Trophoblast cell (in vitro differentiated cells and primary cell): ENCODE measurements around the gene IQSEC1.

ENCODE experiments used
- DNase-seq, 2 donors: peaks; one replicate each; pipeline ENCODE4 v3.0.0-alpha.2; 2016
- H2AFZ ChIP-seq: 2 replicates; pipeline ENCODE4 v1.6.1; 2013; ENCODE audit warnings: low read length, moderate library complexity, mild to moderate bottlenecking; ENCODE audit not compliant: insufficient read depth, poor library complexity
- H2AK5ac ChIP-seq: 2 replicates; pipeline ENCODE4 v1.6.1; 2013; ENCODE audit warnings: mild to moderate bottlenecking, low read length
- H2BK120ac ChIP-seq: 2 replicates; pipeline ENCODE4 v1.6.1; 2013; ENCODE audit warnings: low read length, mild to moderate bottlenecking, moderate library complexity; ENCODE audit not compliant: insufficient read depth, poor library complexity
- H2BK12ac ChIP-seq: 2 replicates; pipeline ENCODE4 v1.6.1; 2013; ENCODE audit warnings: mild to moderate bottlenecking, low read length, moderate library complexity
- H2BK5ac ChIP-seq: 2 replicates; pipeline ENCODE4 v1.6.1; 2013; ENCODE audit warnings: low read length, low read depth, moderate library complexity, mild to moderate bottlenecking; ENCODE audit not compliant: poor library complexity
- H3K14ac ChIP-seq: 2 replicates; pipeline ENCODE4 v1.6.1; 2013; ENCODE audit warnings: mild to moderate bottlenecking, low read length
- H3K18ac ChIP-seq: 2 replicates; pipeline ENCODE4 v1.6.1; 2013; ENCODE audit warnings: mild to moderate bottlenecking, low read length
- H3K23ac ChIP-seq: 2 replicates; pipeline ENCODE4 v1.6.1; 2013; ENCODE audit warnings: low read length
- H3K27ac ChIP-seq: 2 replicates; pipeline ENCODE4 v1.5.1; 2013; ENCODE audit warnings: low read depth, mild to moderate bottlenecking, inconsistent platforms, low read length, moderate library complexity
- H3K27me3 ChIP-seq: 2 replicates; pipeline ENCODE4 v1.6.1; 2013; ENCODE audit warnings: inconsistent platforms, mild to moderate bottlenecking, low read length, moderate library complexity; ENCODE audit not compliant: insufficient read depth
- H3K36me3 ChIP-seq, 2 experiments: 1 replicate in 1 of 2; 2 replicates in 1 of 2; pipeline ENCODE4 v1.6.1; 2013; ENCODE audit warnings: low read length in 2 of 2, mild to moderate bottlenecking in 2 of 2, moderate library complexity in 1 of 2; ENCODE audit not compliant: insufficient read depth in 2 of 2, control insufficient read depth in 1 of 2
- H3K4ac ChIP-seq: 2 replicates; pipeline ENCODE4 v1.6.1; 2013; ENCODE audit warnings: low read depth, mild to moderate bottlenecking, low read length, moderate library complexity
- H3K4me1 ChIP-seq, 2 experiments: 1 replicate in 1 of 2; 2 replicates in 1 of 2; pipeline ENCODE4 v1.6.1; 2013; ENCODE audit warnings: low read length in 2 of 2, mild to moderate bottlenecking in 2 of 2, moderate library complexity in 1 of 2; ENCODE audit not compliant: insufficient read depth in 2 of 2, control insufficient read depth in 1 of 2
- H3K4me2 ChIP-seq: 2 replicates; pipeline ENCODE4 v1.6.1; 2013; ENCODE audit warnings: inconsistent platforms, mild to moderate bottlenecking, low read length, moderate library complexity
- H3K4me3 ChIP-seq: 2 replicates; pipeline ENCODE4 v1.5.1; 2013; ENCODE audit warnings: mild to moderate bottlenecking, low read depth, low read length, inconsistent platforms
- H3K79me1 ChIP-seq: one replicate; pipeline ENCODE4 v1.6.1; 2013; ENCODE audit warnings: low read length
- H3K79me2 ChIP-seq: 2 replicates; pipeline ENCODE4 v1.6.1; 2013; ENCODE audit warnings: low read length, mild to moderate bottlenecking; ENCODE audit not compliant: control insufficient read depth, insufficient read depth, poor library complexity
- H3K9ac ChIP-seq: 2 replicates; pipeline ENCODE4 v1.6.1; 2013; ENCODE audit warnings: mild to moderate bottlenecking, low read length
- H3K9me3 ChIP-seq: 2 replicates; pipeline ENCODE4 v1.6.1; 2013; ENCODE audit warnings: low read depth, mild to moderate bottlenecking, control low read depth, inconsistent platforms, low read length; ENCODE audit not compliant: insufficient read depth
- H4K12ac ChIP-seq: 2 replicates; pipeline ENCODE4 v1.6.1; 2013; ENCODE audit warnings: low read depth, mild to moderate bottlenecking, low read length, moderate library complexity
- H4K8ac ChIP-seq: 2 replicates; pipeline ENCODE4 v1.6.1; 2013; ENCODE audit warnings: low read depth, mild to moderate bottlenecking, low read length, moderate library complexity
- H4K91ac ChIP-seq: one replicate; pipeline ENCODE4 v1.6.1; 2013; ENCODE audit warnings: low read depth, mild to moderate bottlenecking, low read length, moderate library complexity
- WGBS: extraction: QIAGEN DNeasy Blood & Tissue Kit; methylation state at CpG from one replicate; pipeline ENCODE4 v1.1.7; 2013; ENCODE audit warnings: missing lambda C conversion rate; ENCODE audit not compliant: insufficient read length, insufficient coverage; ENCODE audit errors: extremely low coverage; 5-methylcytosine and 5-hydroxymethylcytosine counted together

Gene IQSEC1

DNA sequence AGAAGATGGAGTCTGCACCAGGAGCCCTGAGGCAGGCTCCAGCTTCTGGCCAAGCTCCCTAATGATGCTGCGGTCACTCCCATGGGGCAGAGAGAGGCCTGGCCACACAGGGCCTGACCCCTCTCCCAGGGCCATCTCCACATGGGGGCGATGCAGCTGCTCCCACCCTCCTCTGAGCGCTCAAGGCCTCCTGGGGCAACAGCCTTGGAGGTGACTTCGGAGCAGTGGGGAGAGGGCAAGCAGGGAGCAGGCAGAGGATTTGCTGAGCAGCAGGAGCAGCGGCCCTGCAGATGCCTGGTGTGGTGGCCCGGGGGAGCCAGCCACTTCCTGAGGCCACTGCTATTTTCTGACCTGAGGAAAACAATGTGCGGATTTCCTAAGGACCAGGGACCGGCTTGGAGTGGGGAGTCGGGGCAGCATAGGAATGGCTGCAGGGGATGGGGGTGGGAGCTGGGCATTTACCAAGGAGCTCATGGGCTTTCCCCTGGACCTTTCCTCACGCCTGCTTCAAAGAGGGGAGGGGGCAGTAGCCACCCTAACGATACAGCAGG, 150.3 kb downstream of the IQSEC1 start:
- no peak for DNase-seq
- peaks cover 59 to 62% of the 10 kb centered on the region in 2 experiments for H3K36me3 ChIP-seq
- H3K23ac ChIP-seq: no peak overlapping the region
- H3K4ac ChIP-seq: no peak overlapping the region
- H2BK5ac ChIP-seq: no peak overlapping the region
- H3K18ac ChIP-seq: no peak overlapping the region
- H2BK12ac ChIP-seq: no peak overlapping the region
- H3K27ac ChIP-seq: no peak overlapping the region
- no peak overlapping the region for H4K8ac ChIP-seq
- H4K12ac ChIP-seq: no peak overlapping the region
- no CpG with 5 or more reads among the region's 11 CpGs for WGBS
- H3K4me2 ChIP-seq: no peak overlapping the region
- H3K79me2 ChIP-seq: no peaks in the 10 kb centered on the region
- H3K9me3 ChIP-seq: no peaks in the 10 kb centered on the region
- H3K27me3 ChIP-seq: no peaks in the 10 kb centered on the region
- no peak overlapping the region for H3K9ac ChIP-seq
- no peak overlapping the region for H3K14ac ChIP-seq
- no peak overlapping the region for H2AFZ ChIP-seq
- H2AK5ac ChIP-seq: no peak overlapping the region
- H3K4me3 ChIP-seq: no peak overlapping the region
- H3K4me1 ChIP-seq: no peaks in the 10 kb centered on the region
- no peak overlapping the region for H2BK120ac ChIP-seq
- no peak overlapping the region for H4K91ac ChIP-seq
- H3K79me1 ChIP-seq: no peaks in the 10 kb centered on the region

GRCh38 chr3:12922306-12922705, 150.9 kb downstream of the IQSEC1 start:
- no peak overlapping the region for H3K18ac ChIP-seq
- H3K14ac ChIP-seq: no peak overlapping the region
- H3K36me3 ChIP-seq: peaks cover 62 to 63% of the 10 kb centered on the region in 2 experiments
- H3K79me2 ChIP-seq: no peaks in the 10 kb centered on the region
- no peak overlapping the region for H4K91ac ChIP-seq
- no peak overlapping the region for H2AK5ac ChIP-seq
- no peak overlapping the region for H3K4me2 ChIP-seq
- H4K12ac ChIP-seq: no peak overlapping the region
- no peak for DNase-seq
- no CpG with 5 or more reads among the region's 7 CpGs for WGBS
- H4K8ac ChIP-seq: no peak overlapping the region
- no peak overlapping the region for H3K9ac ChIP-seq
- no peaks in the 10 kb centered on the region for H3K79me1 ChIP-seq
- H2BK120ac ChIP-seq: no peak overlapping the region
- H2BK12ac ChIP-seq: no peak overlapping the region
- no peak overlapping the region for H3K23ac ChIP-seq
- no peak overlapping the region for H2AFZ ChIP-seq
- H3K27ac ChIP-seq: no peak overlapping the region
- H3K4me1 ChIP-seq: no peaks in the 10 kb centered on the region
- H2BK5ac ChIP-seq: no peak overlapping the region
- H3K27me3 ChIP-seq: no peaks in the 10 kb centered on the region
- no peaks in the 10 kb centered on the region for H3K9me3 ChIP-seq
- no peak overlapping the region for H3K4me3 ChIP-seq
- no peak overlapping the region for H3K4ac ChIP-seq

- Histone ChIP-seq H2BK5ac (no peak overlapping the region), H3K79me1 (no peaks in the 10 kb centered on the region), H2AK5ac (no peak overlapping the region), H4K12ac (no peak overlapping the region), H3K4me2 (no peak overlapping the region), H3K14ac (no peak overlapping the region), H3K27me3 (no peaks in the 10 kb centered on the region), H4K91ac (no peak overlapping the region), H2BK12ac (no peak overlapping the region), H3K27ac (no peak overlapping the region), H3K4me1 (no peaks in the 10 kb centered on the region), H4K8ac (no peak overlapping the region), H3K4me3 (no peak overlapping the region), H3K9me3 (no peaks in the 10 kb centered on the region), H3K4ac (no peak overlapping the region), H3K18ac (no peak overlapping the region), H3K9ac (no peak overlapping the region), H3K79me2 (no peaks in the 10 kb centered on the region), H2AFZ (no peak overlapping the region), H2BK120ac (no peak overlapping the region), H3K23ac (no peak overlapping the region), H3K36me3 (peaks cover 63 to 68% of the 10 kb centered on the region in 2 experiments)
- no CpG with 5 or more reads among the region's 8 CpGs for WGBS
- no peak for DNase-seq
Observed at GRCh38 chr3:12921736-12922135, 151.5 kb downstream of the IQSEC1 start.

GRCh38 chr3:12920967-12921366, 152.3 kb downstream of the IQSEC1 start:
- Histone ChIP-seq H3K9ac (no peak overlapping the region), H2BK12ac (no peak overlapping the region), H3K27ac (no peak overlapping the region), H4K91ac (no peak overlapping the region), H3K4ac (no peak overlapping the region), H2AFZ (no peak overlapping the region), H3K14ac (no peak overlapping the region), H3K27me3 (no peaks in the 10 kb centered on the region), H3K79me1 (no peaks in the 10 kb centered on the region), H3K79me2 (no peaks in the 10 kb centered on the region), H2BK120ac (no peak overlapping the region), H2BK5ac (no peak overlapping the region), H4K12ac (no peak overlapping the region), H2AK5ac (no peak overlapping the region), H3K9me3 (no peaks in the 10 kb centered on the region), H3K18ac (no peak overlapping the region), H3K4me2 (no peak overlapping the region), H3K4me1 (no peaks in the 10 kb centered on the region), H3K4me3 (no peak overlapping the region), H4K8ac (no peak overlapping the region), H3K23ac (no peak overlapping the region), H3K36me3 (peaks cover 62 to 71% of the 10 kb centered on the region in 2 experiments)
- no CpG with 5 or more reads among the region's 9 CpGs for WGBS
- DNase-seq: no peak
